HepG2 (cell line): ENCODE data around the gene TBL2. TPM values are rescaled to one million over a fixed set of nuclear protein-coding genes. Genes with fewer than 3 reads are reported as not detected.
A peak's percentile ranks its signal among the peaks of the same experiment; 100 is the strongest.

Experiments used
- ATM ChIP-seq: fragments of 450-650 bp; IDR thresholded peaks from 2 replicates; pipeline ENCODE4 v1.7.1; 2017; ENCODE audit warnings: mild to moderate bottlenecking, borderline replicate concordance
- DMAP1 ChIP-seq: IDR thresholded peaks from 2 replicates; pipeline ENCODE4 v1.6.1; 2016
- EP300 ChIP-seq, 3 experiments: sonication (generic) in 1 of 3; formaldehyde crosslinking in 1 of 3; IDR thresholded peaks; 2 replicates each; pipeline versions ENCODE4 v1.5.1 to v1.6.1; 2011 to 2020; ENCODE audit warnings: low read depth in 2 of 3, low read length in 2 of 3, borderline replicate concordance in 1 of 3, improper control_type of control experiment in 1 of 3, mild to moderate bottlenecking in 1 of 3, missing genetic modification reagents in 1 of 3, moderate library complexity in 1 of 3
- JUNB ChIP-seq: sonication (generic); formaldehyde crosslinking; IDR thresholded peaks from 2 replicates; pipeline ENCODE4 v1.8.0; 2022; ENCODE audit warnings: missing genetic modification reagents, mild to moderate bottlenecking, borderline replicate concordance
- KAT7 ChIP-seq: IDR thresholded peaks from 2 replicates; pipeline ENCODE4 v1.6.1; 2018; ENCODE audit warnings: borderline replicate concordance, missing compliant biosample characterization
- NAIF1 ChIP-seq: sonication (generic); formaldehyde crosslinking; IDR thresholded peaks from 2 replicates; pipeline ENCODE4 v1.5.0; 2020; ENCODE audit warnings: mild to moderate bottlenecking, missing genetic modification reagents, borderline replicate concordance
- PRDM4 ChIP-seq: sonication (generic); formaldehyde crosslinking; IDR thresholded peaks from 2 replicates; pipeline ENCODE4 v1.9.0; 2021; ENCODE audit warnings: missing genetic modification reagents, borderline replicate concordance
- RAD21 ChIP-seq: fragments of 450-650 bp; formaldehyde crosslinking; IDR thresholded peaks from 2 replicates; pipeline ENCODE4 v1.5.0; 2020; ENCODE audit warnings: mild to moderate bottlenecking
- ZNF101 ChIP-seq: sonication (generic); formaldehyde crosslinking; IDR thresholded peaks from 2 replicates; pipeline ENCODE4 v1.4.0; 2020; ENCODE audit warnings: mild to moderate bottlenecking, low read depth, missing genetic modification reagents, borderline replicate concordance
- ZNF142 ChIP-seq: sonication (generic); formaldehyde crosslinking; IDR thresholded peaks from 2 replicates; pipeline ENCODE4 v1.4.0; 2020; ENCODE audit warnings: missing genetic modification reagents
- ZNF230 ChIP-seq: sonication (generic); formaldehyde crosslinking; IDR thresholded peaks from 2 replicates; pipeline ENCODE4 v1.4.0; 2020; ENCODE audit warnings: mild to moderate bottlenecking, missing genetic modification reagents
- ZNF562 ChIP-seq: sonication (generic); formaldehyde crosslinking; IDR thresholded peaks from 2 replicates; pipeline ENCODE4 v1.8.0; 2022; ENCODE audit warnings: missing genetic modification reagents, borderline replicate concordance
- ZNF570 ChIP-seq: sonication (generic); formaldehyde crosslinking; IDR thresholded peaks from 2 replicates; pipeline ENCODE4 v1.4.0; 2020; ENCODE audit warnings: mild to moderate bottlenecking, missing genetic modification reagents, borderline replicate concordance
- ZNF605 ChIP-seq: sonication (generic); formaldehyde crosslinking; IDR thresholded peaks from 2 replicates; pipeline ENCODE4 v1.8.0; 2022; ENCODE audit warnings: mild to moderate bottlenecking, missing genetic modification reagents
- ZNF639 ChIP-seq: conservative IDR thresholded peaks from 2 replicates; pipeline ENCODE4 v1.6.1; 2018; ENCODE audit warnings: missing genetic modification reagents
- ZNF788 ChIP-seq: sonication (generic); formaldehyde crosslinking; IDR thresholded peaks from 2 replicates; pipeline ENCODE4 v1.5.0; 2020; ENCODE audit warnings: mild to moderate bottlenecking, missing genetic modification reagents, borderline replicate concordance
- ZNF841 ChIP-seq: sonication (generic); formaldehyde crosslinking; IDR thresholded peaks from 2 replicates; pipeline ENCODE4 v1.8.1; 2023; ENCODE audit warnings: missing genetic modification reagents, borderline replicate concordance
- ZSCAN31 ChIP-seq: sonication (generic); formaldehyde crosslinking; IDR thresholded peaks from 2 replicates; pipeline ENCODE4 v1.5.0; 2020; ENCODE audit warnings: low read depth, mild to moderate bottlenecking, missing genetic modification reagents
- polyA plus RNA-seq, 8 experiments: library from polyadenylated mRNA; depleted of rRNA in 3 of 8; stranded (reverse) in 7 of 8; unstranded in 1 of 8; fragments of >200 nt; fragmentation: Illumina TruSeq in 4 of 8; extraction: Trizol in 4 of 8; gene quantifications; 2 replicates each; pipeline versions ENCODE4 v1.2.1 to v1.2.3, GENCODE V29; 2011 to 2016; ENCODE audit warnings: low read depth in 4 of 8, missing spikeins in 1 of 8, mixed read lengths in 1 of 8; ENCODE audit not compliant: insufficient read depth in 1 of 8
- total RNA-seq, 5 experiments: library from RNA; depleted of rRNA; stranded (reverse); fragments of >200 nt; fragmentation: Illumina TruSeq; extraction: Trizol; gene quantifications; 2 replicates each; pipeline ENCODE4 v1.2.3, GENCODE V29; 2016; ENCODE audit warnings: low read depth in 1 of 5
- TF ChIP-seq, protein P1 (sequence below): sonication (generic); formaldehyde crosslinking; IDR thresholded peaks from 2 replicates; pipeline ENCODE4 v1.4.0; 2020; ENCODE audit warnings: missing genetic modification reagents

The TBL2 gene
- total and polyA plus RNA-seq, 2 of the 13 experiments (the other 11 are each of a cell fraction or from before 2014, with no cell fraction given) = 43.4 to 47.2 TPM

- TF ChIP-seq ZNF841 (CRISPR knock-in tag) (no peak), RAD21 (0 out of 2 replicates have a peak, but pooled peaks have one; percentile 47), KAT7 (CRISPR knock-in tag) (no peak), JUNB (CRISPR knock-in tag) (no peak), ZNF605 (CRISPR knock-in tag) (no peak), ZSCAN31 (CRISPR knock-in tag) (no peak; the same call in 1 of the 2 replicates), ZNF142 (CRISPR knock-in tag) (peak; percentile 56; the same call in 1 of the 2 replicates), EP300 (IDR thresholded peaks at IDR 0.05; ENCODE audit: low read depth in 2 of 2, low read length in 2 of 2) (no peak), EP300 (CRISPR knock-in tag; IDR thresholded peaks at IDR 0.05; ENCODE audit: borderline replicate concordance) (no peak), NAIF1 (CRISPR knock-in tag) (no peak), ZNF101 (CRISPR knock-in tag) (no peak), ZNF788 (CRISPR knock-in tag) (no peak), ZNF562 (CRISPR knock-in tag) (no peak), ZNF639 (no peak), ZNF570 (CRISPR knock-in tag) (no peak), ATM (no peak), ZNF230 (CRISPR knock-in tag) (no peak), PRDM4 (CRISPR knock-in tag) (no peak), DMAP1 (CRISPR knock-in tag) (no peak)
- TF ChIP-seq, protein P1, sequence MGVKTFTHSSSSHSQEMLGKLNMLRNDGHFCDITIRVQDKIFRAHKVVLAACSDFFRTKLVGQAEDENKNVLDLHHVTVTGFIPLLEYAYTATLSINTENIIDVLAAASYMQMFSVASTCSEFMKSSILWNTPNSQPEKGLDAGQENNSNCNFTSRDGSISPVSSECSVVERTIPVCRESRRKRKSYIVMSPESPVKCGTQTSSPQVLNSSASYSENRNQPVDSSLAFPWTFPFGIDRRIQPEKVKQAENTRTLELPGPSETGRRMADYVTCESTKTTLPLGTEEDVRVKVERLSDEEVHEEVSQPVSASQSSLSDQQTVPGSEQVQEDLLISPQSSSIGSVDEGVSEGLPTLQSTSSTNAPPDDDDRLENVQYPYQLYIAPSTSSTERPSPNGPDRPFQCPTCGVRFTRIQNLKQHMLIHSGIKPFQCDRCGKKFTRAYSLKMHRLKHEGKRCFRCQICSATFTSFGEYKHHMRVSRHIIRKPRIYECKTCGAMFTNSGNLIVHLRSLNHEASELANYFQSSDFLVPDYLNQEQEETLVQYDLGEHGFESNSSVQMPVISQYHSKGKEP (CRISPR knock-in tag) = no peak
These were observed 56.7 kb downstream of the TBL2 start (continued) for GRCh38 chr7:73521636-73522104.
